ENCODE data around the gene IGSF22. TPM values are rescaled to one million over a fixed set of nuclear protein-coding genes. Genes with fewer than 3 reads are reported as not detected.

IGSF22 gene
- not detected in 2 replicates for total RNA-seq (2011; cell fraction: chromatin; rRNA removed; ENCODE audit: low replicate concordance)
- total RNA-seq (2011; cell fraction: nucleolus; rRNA removed): not detected in 2 replicates
- not detected in 2 replicates for total RNA-seq (2011; cell fraction: nucleoplasm; rRNA removed)
- total RNA-seq (2014; rRNA removed): not detected in 2 replicates
- total RNA-seq (2014; rRNA removed; fragmentation: Illumina TruSeq; extraction: Trizol): not detected in 2 replicates
- total RNA-seq (2015; rRNA removed; fragmentation: Illumina TruSeq; extraction: Trizol): not detected in 2 replicates
- not detected in 2 replicates for total RNA-seq (2021)
- not detected in 2 replicates for polyA plus RNA-seq (2011; rRNA removed)
- polyA plus RNA-seq (2011; cell fraction: cytosol; rRNA removed): not detected in 2 replicates
- not detected in 2 replicates for polyA plus RNA-seq (2011; cell fraction: nucleus; rRNA removed)
- polyA plus RNA-seq (2012): 0.33 TPM in 1 of 2 replicates, not detected in the other
- not detected in 2 replicates for polyA plus RNA-seq (2014; fragmentation: Illumina TruSeq; extraction: Trizol)
- polyA plus RNA-seq (2014; fragmentation: Nextera tagmentation; extraction: Ambion mirVana): not detected
- not detected in 2 replicates for polyA plus RNA-seq (2014; rRNA removed)
- not detected in 2 replicates for polyA minus RNA-seq (2011; rRNA and poly(A)+ RNA removed)
- not detected in 2 replicates for polyA minus RNA-seq (2011; cell fraction: cytosol; rRNA and poly(A)+ RNA removed)
- polyA minus RNA-seq (2011; cell fraction: nucleus; rRNA and poly(A)+ RNA removed): not detected in 2 replicates
- Bru-seq, nascent RNA: percentile 5 among the genes with signal in this experiment
- not detected for BruChase-seq, experiment 1, labeled RNA remaining after a 2-hour chase
- percentile 5 among the genes with signal in this experiment for BruChase-seq, experiment 2, labeled RNA remaining after a 6-hour chase
- long read RNA-seq, experiment 1: 0 reads
- long read RNA-seq, experiment 2: 0 reads
- long read RNA-seq, experiment 3: 0 reads

- H3K4me1 ChIP-seq (replicated peaks in 1 of 2; ENCODE audit: control insufficient read depth in 2 of 2, insufficient read depth in 2 of 2, low read length in 2 of 2): peaks cover 2 to 12% of the 10 kb centered on the region in 2 experiments; a peak in 3 of 5 replicates
- ChIA-PET POLR2A (interaction anchor here (0.7 kb wide), 1 partner anchor 92 kb away, joined by 3 read pairs; the partner anchor contains the start of gene SPTY2D1), CTCF (ENCODE audit: low intra/inter-chr PET ratio) (no interaction called here)
- in situ Hi-C loops (cut with MboI): loop anchor here (25.0 kb wide), 1 partner anchor 189 kb away; the partner anchor contains the start of gene TSG101
- DNase-seq (ENCODE audit: extremely low read depth in 1 of 4, low spot score in 3 of 4): peak in 1 of 4 experiments; percentile 22
- no peaks in the 10 kb centered on the region for H3K36me3 ChIP-seq (ENCODE audit: control insufficient read depth, insufficient read depth, low read length)
- H3K9me1 ChIP-seq (ENCODE audit: control insufficient read depth, insufficient read depth, low read length): no peaks in the 10 kb centered on the region
- no peaks in the 10 kb centered on the region for H3K9me3 ChIP-seq (replicated peaks; ENCODE audit: control insufficient read depth, insufficient read depth, low read depth, low read length)
- no peak for ATAC-seq
- peaks cover 0 to 34% of the 10 kb centered on the region in 2 experiments; a peak in 2 of 5 replicates for H3K27me3 ChIP-seq (ENCODE audit: control insufficient read depth in 2 of 2, insufficient read depth in 2 of 2, low read length in 2 of 2)
- H3K79me2 ChIP-seq (ENCODE audit: control insufficient read depth, insufficient read depth, low read length): no peaks in the 10 kb centered on the region
- H2AFZ ChIP-seq (ENCODE audit: low read depth, low read length): no peak within 1 kb of the TSS
- intact Hi-C loops (cut with micrococcal nuclease): no loop called here
- H3K27ac ChIP-seq (ENCODE audit: extremely low read depth, low read depth, low read length): no peak within 1 kb of the TSS
- WGBS (ENCODE audit: insufficient coverage, low coverage, missing lambda C conversion rate): 9% methylated on average over 4 of the region's 7 CpGs
- no peak for FAIRE-seq
- H4K20me1 ChIP-seq (replicated peaks; ENCODE audit: control insufficient read depth, insufficient read depth, low read length): no peaks in the 10 kb centered on the region
- H3K9ac ChIP-seq (ENCODE audit: insufficient read depth in 1 of 2, low read depth in 2 of 2, low read length in 2 of 2): 0 out of 4 replicates have a peak within 1 kb of the TSS, but pooled peaks of 1 of the 2 experiments have one; percentile 16
- H3K4me3 ChIP-seq: no peak within 1 kb of the TSS
- no peak within 1 kb of the TSS for H3K4me2 ChIP-seq (ENCODE audit: insufficient read depth, low read length)
- BruUV-seq (replicated peaks): no TSS peak
- 0 out of 6 replicates have a peak, but pooled peaks of 1 of the 3 experiments have one; percentile 3 for TF ChIP-seq CTCF (IDR thresholded peaks at IDR 0.05 in 2 of 3, conservative IDR thresholded peaks at IDR 0.05 in 1 of 3; ENCODE audit: insufficient read depth in 2 of 3, low read depth in 1 of 3, low read length in 3 of 3)
- no peak for TF ChIP-seq SMARCB1 (IDR thresholded peaks at IDR 0.05; ENCODE audit: insufficient read length, low read depth)
Observed at GRCh38 chr11:18726040-18726439, at the start of gene IGSF22. TSS of gene IGSF22 (minus strand) at chr11:18726188. CDS start at chr11:18724236, 1,952 bp downstream.

Measured in K562 (cell line).